ENCODE data around the gene ART5. TPM values are rescaled to one million over a fixed set of nuclear protein-coding genes. Genes with fewer than 3 reads are reported as not detected.
"Not testable (repeated sequence)": the region's sequence is repeated elsewhere in the genome, so short reads cannot be mapped to it uniquely, and the experiment has no call there.

The ART5 gene
- total and polyA plus RNA-seq, 5 donors from 2014 or later, result not detected

DNA sequence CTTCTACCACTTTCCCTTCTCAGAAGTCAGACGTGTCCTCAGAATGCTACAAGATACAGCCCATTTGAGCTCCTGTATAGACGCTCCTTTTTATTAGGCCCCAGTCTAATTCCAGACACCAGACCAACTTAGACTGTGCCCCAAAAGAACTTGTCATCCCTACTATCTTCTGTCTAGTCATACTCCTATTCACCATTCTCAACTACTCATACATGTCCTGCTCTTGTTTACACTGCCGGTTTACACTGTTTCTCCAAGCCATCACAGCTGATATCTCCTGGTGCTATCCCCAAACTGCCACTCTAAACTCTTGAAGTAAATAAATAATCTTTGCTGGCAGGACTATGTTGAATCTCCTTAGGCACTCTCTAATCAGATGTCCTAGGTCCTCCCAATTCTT is 10.7 kb upstream of the ART5 start:
- ATAC-seq (ENCODE audit: low read depth in 2 of 2); H3K4me3 ChIP-seq (ENCODE audit: low read depth, low read length); H3K27ac ChIP-seq (ENCODE audit: insufficient read depth, low read length, poor library complexity, severe bottlenecking); H3K4me1 Mint-ChIP-seq; H3K27me3 ChIP-seq (ENCODE audit: control insufficient read depth, insufficient read depth, low read length); H3K27ac Mint-ChIP-seq; H3K9me3 ChIP-seq (ENCODE audit: control insufficient read depth in 2 of 2, low read length in 2 of 2); H3K9me3 Mint-ChIP-seq; H3K4me3 Mint-ChIP-seq; H3K36me3 Mint-ChIP-seq; H3K36me3 ChIP-seq (ENCODE audit: control insufficient read depth, insufficient read depth, low read length); DNase-seq; H3K4me1 ChIP-seq (ENCODE audit: control insufficient read depth, insufficient read depth, low read length, poor library complexity, severe bottlenecking): not testable (repeated sequence)
- peaks cover 34% of the 10 kb centered on the region for H3K27me3 Mint-ChIP-seq

DNA sequence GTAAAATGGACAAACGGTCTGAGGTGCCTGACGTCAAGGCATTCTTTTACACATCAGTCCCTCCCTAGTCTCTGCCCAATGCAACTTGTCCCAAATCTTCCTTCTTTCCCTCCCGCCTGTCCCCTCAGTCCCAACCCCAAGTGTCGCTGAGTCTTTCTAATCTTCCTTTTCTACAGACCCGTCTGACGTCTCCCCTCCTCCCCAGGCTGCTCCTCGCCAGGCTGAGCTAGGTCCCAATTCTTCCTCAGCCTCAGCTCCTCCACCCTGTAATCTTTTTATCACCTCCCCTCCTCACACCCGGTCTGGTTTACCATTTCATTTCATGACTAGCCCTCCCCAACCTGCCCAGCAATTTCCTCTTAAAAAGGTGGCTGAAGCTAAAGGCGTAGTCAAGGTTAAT is 7.6 kb upstream of the ART5 start:
- not testable (repeated sequence) for H3K4me3 Mint-ChIP-seq; H3K4me1 Mint-ChIP-seq; H3K9me3 Mint-ChIP-seq; DNase-seq; H3K27ac Mint-ChIP-seq; H3K27ac ChIP-seq (ENCODE audit: insufficient read depth, low read length, poor library complexity, severe bottlenecking); ATAC-seq (ENCODE audit: low read depth in 2 of 2); H3K9me3 ChIP-seq (ENCODE audit: control insufficient read depth in 2 of 2, low read length in 2 of 2); H3K27me3 ChIP-seq (ENCODE audit: control insufficient read depth, insufficient read depth, low read length); H3K4me1 ChIP-seq (ENCODE audit: control insufficient read depth, insufficient read depth, low read length, poor library complexity, severe bottlenecking); H3K4me3 ChIP-seq (ENCODE audit: low read depth, low read length); H3K36me3 Mint-ChIP-seq; H3K36me3 ChIP-seq (ENCODE audit: control insufficient read depth, insufficient read depth, low read length)
- peaks cover 40% of the 10 kb centered on the region for H3K27me3 Mint-ChIP-seq

DNA sequence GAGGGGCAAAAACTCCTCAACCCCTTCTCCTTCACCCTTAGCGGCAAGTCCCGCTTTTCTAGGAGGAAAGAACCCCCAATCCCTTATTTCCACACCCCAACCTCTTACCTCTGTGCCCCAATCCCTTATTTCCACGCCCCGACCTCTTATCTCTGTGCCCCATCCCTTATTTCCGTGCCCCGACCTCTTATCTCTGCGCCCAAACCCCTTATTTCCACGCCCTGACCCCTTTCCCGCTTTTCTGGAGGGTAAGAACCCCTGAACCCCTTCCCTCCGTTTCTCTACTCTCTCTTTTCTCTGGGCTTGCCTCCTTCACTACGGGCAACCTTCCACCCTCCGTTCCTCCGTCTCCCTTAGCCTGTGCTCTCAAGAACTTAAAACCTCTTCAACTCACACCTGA is 7.1 kb upstream of the ART5 start:
- not testable (repeated sequence) for H3K9me3 ChIP-seq (ENCODE audit: control insufficient read depth in 2 of 2, low read length in 2 of 2); H3K36me3 Mint-ChIP-seq

DNA sequence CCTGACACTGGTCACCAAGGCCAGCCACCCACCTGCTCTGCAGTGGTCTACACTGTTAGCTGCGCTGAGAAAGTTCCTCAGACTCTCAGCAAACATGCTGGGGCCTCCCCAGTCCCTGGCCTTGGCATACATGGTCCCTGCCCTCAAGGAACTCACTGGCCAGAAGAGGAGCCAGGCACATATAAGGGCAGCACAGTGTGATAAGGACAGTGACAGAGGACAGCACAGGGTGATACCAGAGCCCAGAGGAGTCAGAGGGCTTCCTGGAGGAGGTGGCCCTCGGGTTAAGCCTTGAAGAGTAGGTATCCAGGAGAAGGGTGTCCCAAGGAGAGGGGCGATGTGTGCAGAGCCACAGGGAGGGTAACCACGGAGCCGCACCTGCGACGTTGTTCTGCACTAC is 3.8 kb upstream of the ART5 start:
- H3K27me3 ChIP-seq (ENCODE audit: control insufficient read depth, insufficient read depth, low read length), result peaks cover 5% of the 10 kb centered on the region
- peaks cover 0 to 9% (median 0%) of the 10 kb centered on the region in 7 donors for H3K9me3 Mint-ChIP-seq
- H3K4me3 Mint-ChIP-seq, result peak overlapping the region in 1 of 4 donors; percentile 39
- no peaks in the 10 kb centered on the region for H3K36me3 Mint-ChIP-seq
- no peak for ATAC-seq (ENCODE audit: low read depth in 2 of 2)
- peaks cover 0 to 10% (median 2%) of the 10 kb centered on the region in 4 donors for H3K4me1 Mint-ChIP-seq
- H3K27me3 Mint-ChIP-seq, result peaks cover 46% of the 10 kb centered on the region
- no peaks in the 10 kb centered on the region for H3K9me3 ChIP-seq (ENCODE audit: control insufficient read depth in 2 of 2, low read length in 2 of 2)
- H3K27ac ChIP-seq (ENCODE audit: insufficient read depth, low read length, poor library complexity, severe bottlenecking), result no peak overlapping the region
- H3K4me3 ChIP-seq (ENCODE audit: low read depth, low read length), result no peak overlapping the region
- no peak overlapping the region for H3K27ac Mint-ChIP-seq
- DNase-seq, result no peak
- peaks cover 14% of the 10 kb centered on the region for H3K4me1 ChIP-seq (ENCODE audit: control insufficient read depth, insufficient read depth, low read length, poor library complexity, severe bottlenecking)
- no peaks in the 10 kb centered on the region for H3K36me3 ChIP-seq (ENCODE audit: control insufficient read depth, insufficient read depth, low read length)

More for the DNA sequence above, 7.1 kb upstream of the ART5 start:
- DNase-seq; H3K4me1 ChIP-seq (ENCODE audit: control insufficient read depth, insufficient read depth, low read length, poor library complexity, severe bottlenecking); ATAC-seq (ENCODE audit: low read depth in 2 of 2); H3K27ac ChIP-seq (ENCODE audit: insufficient read depth, low read length, poor library complexity, severe bottlenecking); H3K36me3 ChIP-seq (ENCODE audit: control insufficient read depth, insufficient read depth, low read length); H3K4me1 Mint-ChIP-seq; H3K27ac Mint-ChIP-seq; H3K4me3 Mint-ChIP-seq; H3K4me3 ChIP-seq (ENCODE audit: low read depth, low read length); H3K27me3 ChIP-seq (ENCODE audit: control insufficient read depth, insufficient read depth, low read length): not testable (repeated sequence)
- Mint-ChIP-seq H3K9me3 (peaks cover 0 to 12% (median 0%) of the 10 kb centered on the region in 7 donors), H3K27me3 (peaks cover 43% of the 10 kb centered on the region)

DNA sequence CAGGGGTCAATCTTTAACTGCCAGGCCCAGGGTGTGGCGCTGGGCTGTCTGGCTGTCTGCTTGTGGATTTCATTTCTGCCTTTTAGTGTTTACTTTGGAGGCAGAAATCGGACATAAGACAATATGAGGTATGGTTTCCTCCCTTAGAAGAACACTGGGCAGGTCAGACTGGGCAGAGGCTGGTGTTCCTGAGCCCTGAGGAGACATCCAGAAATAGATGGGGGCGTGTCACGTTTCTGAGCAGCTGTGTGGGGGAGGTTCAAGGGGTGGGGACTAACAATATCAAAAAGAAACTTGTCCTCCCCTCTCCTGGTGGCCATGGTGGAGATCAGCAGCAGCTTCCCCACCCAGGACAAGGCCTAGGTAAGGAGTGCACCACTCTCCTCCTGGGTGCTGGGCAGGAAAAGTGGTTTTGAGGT is 3.0 kb upstream of the ART5 start, which contains the start of gene ART1:
ART1 (plus strand) TSS at position 312 of the 419 bp plus-strand sequence. CDS start 14,086 bp downstream, outside the sequence.
- Histone ChIP-seq H3K4me3 (ENCODE audit: low read depth, low read length) (no peak within 1 kb of the TSS), H3K4me1 (ENCODE audit: control insufficient read depth, insufficient read depth, low read length, poor library complexity, severe bottlenecking) (peaks cover 14% of the 10 kb centered on the region), H3K9me3 (ENCODE audit: control insufficient read depth in 2 of 2, low read length in 2 of 2) (no peaks in the 10 kb centered on the region), H3K27ac (ENCODE audit: insufficient read depth, low read length, poor library complexity, severe bottlenecking) (no peak within 1 kb of the TSS), H3K36me3 (ENCODE audit: control insufficient read depth, insufficient read depth, low read length) (no peaks in the 10 kb centered on the region), H3K27me3 (ENCODE audit: control insufficient read depth, insufficient read depth, low read length) (peaks cover 5% of the 10 kb centered on the region)
- H3K36me3 Mint-ChIP-seq, result no peaks in the 10 kb centered on the region
- DNase-seq, result no peak
- H3K4me1 Mint-ChIP-seq, result peaks cover 0 to 10% (median 2%) of the 10 kb centered on the region in 4 donors
- no peak for ATAC-seq (ENCODE audit: low read depth in 2 of 2)
- H3K27me3 Mint-ChIP-seq, result peaks cover 41% of the 10 kb centered on the region
- H3K27ac Mint-ChIP-seq, result no peak within 1 kb of the TSS
- peak within 1 kb of the TSS in 1 of 4 donors; percentile 39 for H3K4me3 Mint-ChIP-seq
- peaks cover 0 to 9% (median 0%) of the 10 kb centered on the region in 7 donors for H3K9me3 Mint-ChIP-seq

DNA sequence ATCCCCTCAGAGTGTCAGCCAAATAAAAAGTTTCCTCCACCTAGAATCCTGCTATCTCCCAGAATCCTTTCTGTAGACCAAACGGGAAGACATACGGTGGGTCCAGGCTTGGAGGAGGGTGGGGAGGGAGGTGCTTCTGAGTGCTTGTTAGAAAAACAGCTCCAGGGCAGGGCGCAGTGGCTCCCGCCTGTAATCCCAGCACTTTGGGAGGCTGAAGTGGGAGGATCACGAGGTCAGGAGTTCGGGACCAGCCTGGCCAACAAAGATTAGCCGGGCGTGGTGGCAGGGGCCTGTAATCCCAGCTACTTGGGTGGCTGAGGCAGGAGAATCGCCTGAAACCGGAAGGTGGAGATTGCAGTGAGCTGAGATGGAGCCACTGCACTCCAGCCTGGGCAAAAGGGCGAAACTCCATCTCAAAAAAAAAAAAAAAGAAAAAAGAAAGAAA is 1.3 kb upstream of the ART5 start:
- H3K36me3 Mint-ChIP-seq; ATAC-seq (ENCODE audit: low read depth in 2 of 2); H3K9me3 Mint-ChIP-seq; H3K9me3 ChIP-seq (ENCODE audit: control insufficient read depth in 2 of 2, low read length in 2 of 2); H3K4me3 ChIP-seq (ENCODE audit: low read depth, low read length); H3K27me3 ChIP-seq (ENCODE audit: control insufficient read depth, insufficient read depth, low read length); H3K27ac Mint-ChIP-seq; DNase-seq; H3K36me3 ChIP-seq (ENCODE audit: control insufficient read depth, insufficient read depth, low read length); H3K27ac ChIP-seq (ENCODE audit: insufficient read depth, low read length, poor library complexity, severe bottlenecking): not testable (repeated sequence)
- H3K4me1 ChIP-seq (ENCODE audit: control insufficient read depth, insufficient read depth, low read length, poor library complexity, severe bottlenecking), result peaks cover 14% of the 10 kb centered on the region
- peak overlapping the region in 2 of 4 donors; percentile 44 to 78 for H3K4me3 Mint-ChIP-seq
- H3K27me3 Mint-ChIP-seq, result peaks cover 34% of the 10 kb centered on the region
- peaks cover 0 to 10% (median 2%) of the 10 kb centered on the region in 4 donors for H3K4me1 Mint-ChIP-seq

DNA sequence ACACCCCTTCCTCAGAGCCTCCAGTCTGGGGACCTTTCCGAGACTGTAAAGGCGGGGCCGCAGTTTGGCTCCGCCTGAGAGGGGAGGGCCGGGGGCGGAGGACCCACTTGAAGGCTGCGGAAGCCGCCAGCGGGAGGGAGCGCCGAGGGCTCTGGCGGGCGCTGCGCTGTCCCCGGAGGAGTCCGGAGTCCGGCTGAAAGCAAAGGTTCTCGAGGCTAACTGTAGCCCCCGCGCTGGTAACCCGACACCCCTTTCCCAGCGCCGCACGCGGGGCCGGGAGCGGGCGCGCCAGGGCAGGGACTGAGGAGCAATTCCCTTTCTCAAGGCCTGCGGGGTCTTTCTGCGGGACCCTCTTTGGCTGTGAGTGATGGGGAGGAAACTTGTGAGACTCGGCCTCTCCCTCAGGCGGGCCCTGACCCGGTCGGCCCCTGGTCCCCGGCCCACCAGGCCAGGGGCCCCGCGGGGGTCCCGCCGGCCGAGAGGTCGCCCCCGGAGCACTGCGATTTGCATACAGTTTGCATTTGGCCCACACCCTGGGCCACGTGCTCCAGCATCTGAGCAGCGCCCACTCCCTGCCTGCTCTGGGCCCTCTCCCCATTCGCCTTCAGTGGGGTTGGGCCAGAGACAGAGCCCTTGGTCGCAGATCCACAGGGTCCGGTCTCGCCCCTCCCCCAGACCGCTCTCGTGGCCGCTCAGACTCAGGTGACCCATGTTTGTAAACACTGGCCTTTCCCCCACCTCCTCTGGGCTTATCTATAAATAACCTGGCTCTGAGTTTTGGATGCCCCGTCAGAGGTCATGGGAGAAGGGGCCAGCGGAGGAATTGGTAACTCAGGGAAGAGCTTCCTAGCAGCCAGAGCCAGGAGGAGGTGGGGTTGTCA is 519 bp upstream of the ART5 start:
- H3K9me3 ChIP-seq (ENCODE audit: control insufficient read depth in 2 of 2, low read length in 2 of 2), result no peaks in the 10 kb centered on the region
- H3K36me3 ChIP-seq (ENCODE audit: control insufficient read depth, insufficient read depth, low read length), result no peaks in the 10 kb centered on the region
- H3K4me1 ChIP-seq (ENCODE audit: control insufficient read depth, insufficient read depth, low read length, poor library complexity, severe bottlenecking), result peaks cover 14% of the 10 kb centered on the region
- peaks cover 5% of the 10 kb centered on the region for H3K27me3 ChIP-seq (ENCODE audit: control insufficient read depth, insufficient read depth, low read length)
- no peak overlapping the region for H3K4me3 ChIP-seq (ENCODE audit: low read depth, low read length)
- no peak overlapping the region for H3K27ac ChIP-seq (ENCODE audit: insufficient read depth, low read length, poor library complexity, severe bottlenecking)
- H3K27ac Mint-ChIP-seq, result no peak overlapping the region
- peaks cover 0 to 8% (median 0%) of the 10 kb centered on the region in 7 donors for H3K9me3 Mint-ChIP-seq
- H3K27me3 Mint-ChIP-seq, result peaks cover 31% of the 10 kb centered on the region
- H3K4me1 Mint-ChIP-seq, result peaks cover 0 to 10% (median 2%) of the 10 kb centered on the region in 4 donors
- no peaks in the 10 kb centered on the region for H3K36me3 Mint-ChIP-seq
- ATAC-seq (ENCODE audit: low read depth in 2 of 2), result peak; percentile 64 to 91
- peak overlapping the region; percentile 44 to 78 (median 70) for H3K4me3 Mint-ChIP-seq
- peak; percentile 53 to 73 (median 57) for DNase-seq

Data from CD4-positive, CD25-positive, alpha-beta regulatory T cell (primary cell).